GM21390 (cell line): ENCODE results near the gene WNK1.

Experiments
- ATAC-seq: cut with Tn5 transposase; IDR thresholded peaks from one replicate; pipeline ENCODE4 v1.9.1; 2021; ENCODE audit not compliant: unreplicated experiment

Gene WNK1

GRCh38 chr12:938810-939209 lies 186.4 kb downstream of the WNK1 start:
- ATAC-seq: no peak

GRCh38 chr12:943051-943450 lies 190.7 kb downstream of the WNK1 start:
- no peak for ATAC-seq

GRCh38 chr12:944211-944610 lies 191.8 kb downstream of the WNK1 start:
- no peak for ATAC-seq

- no peak for ATAC-seq
Observed at GRCh38 chr12:946212-946611, 193.8 kb downstream of the WNK1 start.

GRCh38 chr12:946631-947030 lies 194.3 kb downstream of the WNK1 start:
- ATAC-seq: no peak

GRCh38 chr12:948238-948637 lies 195.9 kb downstream of the WNK1 start:
- no peak for ATAC-seq

GRCh38 chr12:949453-950191 lies 197.2 kb downstream of the WNK1 start, which contains the start of gene RAD52:
Gene RAD52, minus strand, starts transcription at chr12:949694. Its CDS starts 16,636 bp downstream, at chr12:933058.
- ATAC-seq: peak; percentile 82

- ATAC-seq: no peak
Observed at GRCh38 chr12:951176-951575, 198.8 kb downstream of the WNK1 start.

GRCh38 chr12:953776-954175 lies 201.4 kb downstream of the WNK1 start:
- ATAC-seq: no peak

- ATAC-seq: no peak
Observed at GRCh38 chr12:954741-955140, 202.4 kb downstream of the WNK1 start.

- ATAC-seq: no peak
Observed at GRCh38 chr12:955939-956338, 203.6 kb downstream of the WNK1 start.

GRCh38 chr12:958588-959123 lies 206.3 kb downstream of the WNK1 start:
- peak; percentile 49 for ATAC-seq
